ENCODE results near the gene ZNF274. TPM values are rescaled to one million over a fixed set of nuclear protein-coding genes. Genes with fewer than 3 reads are reported as not detected.

The ZNF274 gene
- total and polyA plus RNA-seq, 4 experiments from 2014 or later: 26.8 to 77.1 (median 55.9) TPM

GRCh38 chr19:58227964-58228584 is 45.2 kb downstream of the ZNF274 start:
- no peaks in the 10 kb centered on the region for H3K9me3 ChIP-seq (ENCODE audit: control insufficient read depth in 1 of 2, low read length in 2 of 2)
- Mint-ChIP-seq H3K27ac (peak overlapping the region; percentile 78 to 95 (median 88)), H3K9me3 (peaks cover 3 to 59% (median 20%) of the 10 kb centered on the region in 8 donors), H3K27me3 (no peaks in the 10 kb centered on the region), H3K4me1 (peaks cover 15 to 31% (median 24%) of the 10 kb centered on the region in 4 donors), H3K36me3 (peaks cover 36 to 42% of the 10 kb centered on the region in 2 donors), H3K4me3 (peak overlapping the region; percentile 92 to 97 (median 94))
- CTCF ChIA-PET (ENCODE audit: partially characterized antibody): interaction anchor here (0.6 to 2.7 kb wide), 6 partner anchors 12 to 136 kb away, joined by 3 to 7 read pairs (median 4); partner anchors contain the start of gene ZNF497
- peak overlapping the region; percentile 68 to 70 for H3K4me3 ChIP-seq (ENCODE audit: low read length in 2 of 2)
- H3K27me3 ChIP-seq (ENCODE audit: insufficient read depth, low read length): no peaks in the 10 kb centered on the region
- intact Hi-C loops (cut with micrococcal nuclease): loop anchor here (1.0 to 10.0 kb wide), 5 partner anchors 45 to 249 kb away; partner anchors contain the start of genes RPS5, ZNF274, ZNF446 and ZNF8
- POLR2A ChIA-PET (ENCODE audit: partially characterized antibody): interaction anchor here (1.4 to 2.5 kb wide), 8 partner anchors 15 to 291 kb away, joined by 3 to 16 read pairs (median 6); partner anchors contain the start of genes ERVK3-1, RPS5, ZBTB45 and ZNF274
- peaks cover 15% of the 10 kb centered on the region for H3K4me1 ChIP-seq (ENCODE audit: insufficient read depth, low read length)
- H3K36me3 ChIP-seq (ENCODE audit: insufficient read depth, low read length): peaks cover 13% of the 10 kb centered on the region
- peak in 1 of 5 donors; percentile 4 for DNase-seq
- H3K27ac ChIP-seq (ENCODE audit: low read depth, low read length): peak overlapping the region; percentile 50

DNA sequence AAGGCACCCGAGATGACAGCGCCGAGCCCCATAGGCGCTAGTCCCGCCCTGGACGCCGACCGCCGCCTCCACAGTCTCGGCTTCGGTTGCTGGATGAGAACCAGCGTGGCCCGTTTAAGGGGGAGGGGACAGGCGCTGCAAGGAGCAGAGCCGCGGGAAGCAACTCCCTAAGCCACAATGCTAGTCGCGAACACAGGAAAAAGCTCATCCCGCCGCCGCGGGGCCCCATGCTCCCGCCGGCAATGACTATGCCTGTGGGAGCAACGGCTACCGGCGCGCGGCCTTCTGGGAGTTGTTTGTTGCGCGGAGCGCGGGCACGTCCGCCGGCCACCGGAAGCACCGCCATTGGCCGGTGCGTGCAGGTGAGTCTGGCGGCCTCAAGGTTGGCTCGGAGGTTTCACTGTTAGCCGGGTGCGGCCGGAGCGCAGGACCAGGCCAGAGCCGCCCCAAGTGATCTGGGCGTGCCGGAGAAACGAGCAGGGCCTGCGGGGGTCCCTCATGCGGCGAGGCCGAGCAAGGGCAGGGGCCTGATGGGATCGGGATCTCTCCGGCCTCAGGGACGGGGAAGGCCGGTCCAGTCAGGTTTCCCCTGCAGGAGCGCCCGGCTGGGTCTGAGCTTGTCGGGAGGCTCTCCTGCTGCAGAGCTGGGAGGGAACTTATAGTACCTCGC is 45.9 kb downstream of the ZNF274 start, which contains the start of gene ZNF544:
Gene ZNF544 (plus strand): TSS at position 330 of the 670 bp plus-strand sequence. CDS start 15,110 bp downstream, outside the sequence.
- POLR2A ChIA-PET (ENCODE audit: partially characterized antibody): interaction anchor here (0.9 to 2.5 kb wide), 11 partner anchors 16 to 291 kb away, joined by 3 to 16 read pairs (median 5); partner anchors contain the start of genes ERVK3-1, RPS5, ZBTB45 and ZNF274
- no peaks in the 10 kb centered on the region for H3K27me3 Mint-ChIP-seq
- CTCF ChIA-PET (ENCODE audit: partially characterized antibody): interaction anchor here (0.6 to 2.7 kb wide), 6 partner anchors 11 to 135 kb away, joined by 3 to 7 read pairs (median 4); partner anchors contain the start of gene ZNF497
- no peaks in the 10 kb centered on the region for H3K27me3 ChIP-seq (ENCODE audit: insufficient read depth, low read length)
- peak within 1 kb of the TSS; percentile 50 for H3K27ac ChIP-seq (ENCODE audit: low read depth, low read length)
- DNase-seq: peak; percentile 33 to 60 (median 41)
- H3K36me3 ChIP-seq (ENCODE audit: insufficient read depth, low read length): peaks cover 13% of the 10 kb centered on the region
- peaks cover 43 to 49% of the 10 kb centered on the region in 2 donors for H3K36me3 Mint-ChIP-seq
- H3K9me3 ChIP-seq (ENCODE audit: control insufficient read depth in 1 of 2, low read length in 2 of 2): no peaks in the 10 kb centered on the region
- peak within 1 kb of the TSS; percentile 68 to 70 for H3K4me3 ChIP-seq (ENCODE audit: low read length in 2 of 2)
- peak within 1 kb of the TSS; percentile 92 to 97 (median 94) for H3K4me3 Mint-ChIP-seq
- H3K9me3 Mint-ChIP-seq: peaks cover 3 to 59% (median 20%) of the 10 kb centered on the region in 8 donors
- peaks cover 15% of the 10 kb centered on the region for H3K4me1 ChIP-seq (ENCODE audit: insufficient read depth, low read length)
- intact Hi-C loops (cut with micrococcal nuclease): loop anchor here (1.0 to 10.0 kb wide), 6 partner anchors 45 to 249 kb away; partner anchors contain the start of genes ERVK3-1, RPS5, ZNF274 and ZNF446
- peak within 1 kb of the TSS; percentile 82 to 95 (median 88) for H3K27ac Mint-ChIP-seq
- H3K4me1 Mint-ChIP-seq: peaks cover 15 to 31% (median 24%) of the 10 kb centered on the region in 4 donors

GRCh38 chr19:58229255-58229639 is 46.4 kb downstream of the ZNF274 start:
- ChIA-PET POLR2A (ENCODE audit: partially characterized antibody) (interaction anchor here (0.9 to 2.5 kb wide), 8 partner anchors 43 to 290 kb away, joined by 3 to 16 read pairs (median 6); partner anchors contain the start of genes ERVK3-1, RPS5, ZBTB45 and ZNF274), CTCF (ENCODE audit: partially characterized antibody) (interaction anchor here (1.2 to 2.7 kb wide), 5 partner anchors 11 to 134 kb away, joined by 3 to 7 read pairs (median 4); partner anchors contain the start of gene ZNF497)
- Histone ChIP-seq H3K9me3 (ENCODE audit: control insufficient read depth in 1 of 2, low read length in 2 of 2) (no peaks in the 10 kb centered on the region), H3K36me3 (ENCODE audit: insufficient read depth, low read length) (peaks cover 13% of the 10 kb centered on the region), H3K4me3 (ENCODE audit: low read length in 2 of 2) (peak overlapping the region; percentile 13 to 68), H3K27me3 (ENCODE audit: insufficient read depth, low read length) (no peaks in the 10 kb centered on the region), H3K27ac (ENCODE audit: low read depth, low read length) (peak overlapping the region; percentile 50), H3K4me1 (ENCODE audit: insufficient read depth, low read length) (peaks cover 15% of the 10 kb centered on the region)
- H3K4me3 Mint-ChIP-seq: peak overlapping the region; percentile 92 to 97 (median 94)
- peaks cover 3 to 59% (median 22%) of the 10 kb centered on the region in 8 donors for H3K9me3 Mint-ChIP-seq
- peaks cover 15 to 31% (median 25%) of the 10 kb centered on the region in 4 donors for H3K4me1 Mint-ChIP-seq
- intact Hi-C loops (cut with micrococcal nuclease): loop anchor here (1.0 to 10.0 kb wide), 4 partner anchors 76 to 248 kb away; partner anchors contain the start of genes ERVK3-1, RPS5, ZNF446 and ZNF837
- H3K27me3 Mint-ChIP-seq: no peaks in the 10 kb centered on the region
- H3K36me3 Mint-ChIP-seq: peaks cover 48 to 54% of the 10 kb centered on the region in 2 donors
- peak overlapping the region in 6 of 7 donors; percentile 24 to 95 (median 80) for H3K27ac Mint-ChIP-seq
- peak in 4 of 5 donors; percentile 8 to 55 (median 17) for DNase-seq

DNA sequence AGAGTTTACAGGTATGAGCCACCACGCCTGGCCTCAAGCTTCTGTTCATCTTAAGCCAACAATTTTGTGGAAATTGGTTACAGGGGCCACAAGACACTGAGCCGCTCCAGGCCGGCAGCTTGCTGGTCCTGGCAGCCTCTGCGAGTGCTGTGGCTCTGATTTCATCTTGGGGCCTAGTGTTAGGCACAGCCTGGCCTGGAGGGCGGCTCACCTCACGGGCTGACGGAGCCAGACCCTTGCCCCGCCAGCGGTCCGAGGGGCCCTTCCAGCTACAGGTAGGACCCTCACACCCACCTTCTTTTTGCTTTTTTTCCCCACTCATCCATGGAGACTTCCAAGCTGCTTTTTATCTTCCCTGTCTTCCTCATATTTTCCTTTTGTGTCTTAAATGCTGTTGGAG is 54.5 kb downstream of the ZNF274 start:
- H3K4me3 ChIP-seq (ENCODE audit: low read length in 2 of 2): no peak overlapping the region
- Mint-ChIP-seq H3K27me3 (no peaks in the 10 kb centered on the region), H3K9me3 (peaks cover 5 to 98% (median 64%) of the 10 kb centered on the region in 8 donors), H3K4me1 (peaks cover 0 to 5% (median 0%) of the 10 kb centered on the region in 4 donors), H3K4me3 (no peak overlapping the region), H3K36me3 (peaks cover 79 to 88% of the 10 kb centered on the region in 2 donors), H3K27ac (no peak overlapping the region)
- intact Hi-C loops (cut with micrococcal nuclease): no loop called here
- CTCF ChIA-PET (ENCODE audit: partially characterized antibody): no interaction called here
- H3K27ac ChIP-seq (ENCODE audit: low read depth, low read length): no peak overlapping the region
- H3K4me1 ChIP-seq (ENCODE audit: insufficient read depth, low read length): no peaks in the 10 kb centered on the region
- DNase-seq: no peak
- H3K27me3 ChIP-seq (ENCODE audit: insufficient read depth, low read length): no peaks in the 10 kb centered on the region
- POLR2A ChIA-PET (ENCODE audit: partially characterized antibody): no interaction called here
- peaks cover 23% of the 10 kb centered on the region for H3K36me3 ChIP-seq (ENCODE audit: insufficient read depth, low read length)
- H3K9me3 ChIP-seq (ENCODE audit: control insufficient read depth in 1 of 2, low read length in 2 of 2): peaks cover 0 to 26% of the 10 kb centered on the region in 2 donors

DNA sequence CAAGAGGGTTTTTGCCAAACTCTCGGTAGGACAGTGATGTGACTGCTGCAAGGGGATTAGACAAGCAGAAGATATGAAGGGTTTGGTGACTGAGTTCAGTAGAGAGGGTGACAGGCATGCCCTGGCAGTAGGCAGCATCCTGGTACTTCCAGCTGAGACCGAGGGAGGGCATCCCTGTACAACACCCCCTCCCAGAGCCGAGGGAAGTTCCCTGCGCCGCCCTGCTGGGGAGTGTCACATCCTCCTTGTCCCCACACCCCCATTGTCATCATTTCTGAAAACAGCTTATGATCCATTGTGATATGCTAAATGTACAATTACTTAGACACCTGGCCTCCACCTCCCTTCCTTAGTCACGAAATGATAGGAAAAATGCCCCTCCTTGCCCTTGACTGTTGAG is 60.5 kb downstream of the ZNF274 start:
- H3K9me3 Mint-ChIP-seq: peaks cover 3 to 99% (median 89%) of the 10 kb centered on the region in 8 donors
- H3K9me3 ChIP-seq (ENCODE audit: control insufficient read depth in 1 of 2, low read length in 2 of 2): peaks cover 4 to 53% of the 10 kb centered on the region in 2 donors

GRCh38 chr19:58248886-58249285 is 66.0 kb downstream of the ZNF274 start:
- Mint-ChIP-seq H3K4me3 (no peak overlapping the region), H3K27me3 (no peaks in the 10 kb centered on the region), H3K9me3 (peaks cover 3 to 100% (median 93%) of the 10 kb centered on the region in 8 donors), H3K27ac (no peak overlapping the region), H3K4me1 (no peaks in the 10 kb centered on the region), H3K36me3 (peaks cover 93 to 96% of the 10 kb centered on the region in 2 donors)
- Histone ChIP-seq H3K27ac (ENCODE audit: low read depth, low read length) (no peak overlapping the region), H3K27me3 (ENCODE audit: insufficient read depth, low read length) (no peaks in the 10 kb centered on the region), H3K4me1 (ENCODE audit: insufficient read depth, low read length) (no peaks in the 10 kb centered on the region), H3K36me3 (ENCODE audit: insufficient read depth, low read length) (peaks cover 54% of the 10 kb centered on the region), H3K4me3 (ENCODE audit: low read length in 2 of 2) (no peak overlapping the region), H3K9me3 (ENCODE audit: control insufficient read depth in 1 of 2, low read length in 2 of 2) (peaks cover 4 to 53% of the 10 kb centered on the region in 2 donors)
- no peak for DNase-seq
- POLR2A ChIA-PET (ENCODE audit: partially characterized antibody): no interaction called here
- intact Hi-C loops (cut with micrococcal nuclease): no loop called here
- CTCF ChIA-PET (ENCODE audit: partially characterized antibody): no interaction called here

More for the DNA sequence above, 60.5 kb downstream of the ZNF274 start:
- Mint-ChIP-seq H3K4me3 (peak overlapping the region in 1 of 8 donors; percentile 27), H3K36me3 (peaks cover 85 to 98% of the 10 kb centered on the region in 2 donors), H3K27me3 (no peaks in the 10 kb centered on the region), H3K27ac (no peak overlapping the region), H3K4me1 (peaks cover 0 to 5% (median 0%) of the 10 kb centered on the region in 4 donors)
- Histone ChIP-seq H3K36me3 (ENCODE audit: insufficient read depth, low read length) (peaks cover 45% of the 10 kb centered on the region), H3K4me3 (ENCODE audit: low read length in 2 of 2) (no peak overlapping the region), H3K4me1 (ENCODE audit: insufficient read depth, low read length) (no peaks in the 10 kb centered on the region), H3K27ac (ENCODE audit: low read depth, low read length) (no peak overlapping the region), H3K27me3 (ENCODE audit: insufficient read depth, low read length) (no peaks in the 10 kb centered on the region)
- intact Hi-C loops (cut with micrococcal nuclease): no loop called here
- no peak for DNase-seq
- ChIA-PET CTCF (ENCODE audit: partially characterized antibody) (no interaction called here), POLR2A (ENCODE audit: partially characterized antibody) (no interaction called here)
